GM18508 (cell line): ENCODE results near the gene EPS8L3.
"Not testable (repeated sequence)": the region's sequence is repeated elsewhere in the genome, so short reads cannot be mapped to it uniquely, and the experiment has no call there.

Experiments used
- ATAC-seq: cut with Tn5 transposase; IDR thresholded peaks from one replicate; pipeline ENCODE4 v1.9.1; 2021; ENCODE audit warnings: moderate number of reproducible peaks; ENCODE audit not compliant: insufficient read depth, unreplicated experiment

Gene EPS8L3

GRCh38 chr1:109714661-109715372 is 48.9 kb downstream of the EPS8L3 start:
- no peak for ATAC-seq

GRCh38 chr1:109713636-109714035 is 50.1 kb downstream of the EPS8L3 start:
- ATAC-seq = no peak

- no peak for ATAC-seq
These were observed 51.3 kb downstream of the EPS8L3 start for GRCh38 chr1:109712321-109712864.

GRCh38 chr1:109711593-109712320 is 52.0 kb downstream of the EPS8L3 start, which contains the start of gene GSTM5:
GSTM5 (plus strand) TSS chr1:109712251; CDS start chr1:109712313, 62 bp downstream.
- ATAC-seq = not testable (repeated sequence)

- ATAC-seq = not testable (repeated sequence)
These were observed 53.9 kb downstream of the EPS8L3 start for GRCh38 chr1:109709822-109710221.

- not testable (repeated sequence) for ATAC-seq
These were observed 54.8 kb downstream of the EPS8L3 start for GRCh38 chr1:109708949-109709348.

GRCh38 chr1:109705411-109705810 is 58.3 kb downstream of the EPS8L3 start:
- ATAC-seq = no peak

GRCh38 chr1:109704173-109704572 is 59.5 kb downstream of the EPS8L3 start:
- no peak for ATAC-seq

- ATAC-seq = not testable (repeated sequence)
These were observed 60.8 kb downstream of the EPS8L3 start for GRCh38 chr1:109702940-109703339.
